ENCODE data around the gene SAFB2.

DNA sequence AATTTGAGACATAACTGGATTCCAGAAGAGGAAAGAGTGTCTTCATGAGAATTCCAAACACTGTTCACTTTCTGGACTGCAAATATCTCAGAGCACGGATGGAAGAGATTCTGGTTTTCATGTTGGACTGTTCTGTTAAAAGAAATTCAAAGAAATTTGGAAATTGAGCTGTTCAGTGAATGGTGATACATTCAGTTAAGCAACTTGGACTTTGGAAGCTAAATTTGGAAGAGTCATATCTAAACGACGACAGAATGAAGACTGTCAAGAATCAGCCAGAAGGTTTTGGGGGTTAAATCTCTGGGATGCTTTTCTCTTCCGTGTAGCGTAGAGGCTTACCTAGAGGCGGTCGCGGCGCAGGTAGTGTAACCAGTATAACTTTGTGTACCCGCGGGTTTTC is 25.9 kb upstream of the SAFB2 start:
- TF ChIP-seq TAF1 (IDR thresholded peaks at IDR 0.05; ENCODE audit: low read depth, low read length) (no peak), POLR2AphosphoS5 (IDR thresholded peaks at IDR 0.05; ENCODE audit: low read depth, low read length) (no peak)
